ENCODE results near the gene ENTPD6.

GRCh38 chr20:25209911-25210310 lies 14.4 kb downstream of the ENTPD6 start:
- TF ChIP-seq CTCF (IDR thresholded peaks at IDR 0.05) (no peak), POLR2A (IDR thresholded peaks at IDR 0.05) (no peak)
